SK-MEL-5 (cell line): ENCODE measurements around the gene ZNF25. TPM values are rescaled to one million over a fixed set of nuclear protein-coding genes. Genes with fewer than 3 reads are reported as not detected.
"Not testable (repeated sequence)": the region's sequence is repeated elsewhere in the genome, so short reads cannot be mapped to it uniquely, and the experiment has no call there.

Source experiments
- DNase-seq: peaks from one replicate; pipeline ENCODE4 v3.0.0-alpha.2; 2016; ENCODE audit warnings: low read depth, low spot score
- in situ Hi-C: cut with HindIII; loops from 2 replicates; pipeline ENCODE4 v1.10.0; 2016; ENCODE audit warnings: low sequenced_read_pairs, high pct_unique_total_duplicates, low pct_unique_long_range_greater_than_20kb
- polyA plus RNA-seq, 2 experiments: library from polyadenylated mRNA; depleted of rRNA; stranded (reverse); fragments of >200 nt; gene quantifications; 2 replicates each; pipeline ENCODE4 v1.2.3, GENCODE V29; 2015
- total RNA-seq: library from RNA; depleted of rRNA; stranded (reverse); fragments of >200 nt; shearing (Covaris generic); gene quantifications from 2 replicates; pipeline ENCODE4 v1.2.3, GENCODE V29; 2014; rRNA removed

The ZNF25 gene
- total RNA-seq = 2.9 and 3.5 TPM in 2 replicates
- polyA plus RNA-seq (2015; cell fraction: cytosol; rRNA removed) = 2.0 and 2.8 TPM in 2 replicates
- polyA plus RNA-seq (2015; cell fraction: nucleus; rRNA removed) = 4.7 and 7.6 TPM in 2 replicates

GRCh38 chr10:37976091-37976879 lies at the start of gene ZNF25:
Gene ZNF25, minus strand, starts transcription at chr10:37976647. Its CDS starts 4,925 bp downstream, at chr10:37971722.
- in situ Hi-C loops = no loop called here
- DNase-seq = peak; percentile 96

GRCh38 chr10:38025283-38025682 lies 48.8 kb upstream of the ZNF25 start:
- no peak for DNase-seq
- in situ Hi-C loops = no loop called here

DNA sequence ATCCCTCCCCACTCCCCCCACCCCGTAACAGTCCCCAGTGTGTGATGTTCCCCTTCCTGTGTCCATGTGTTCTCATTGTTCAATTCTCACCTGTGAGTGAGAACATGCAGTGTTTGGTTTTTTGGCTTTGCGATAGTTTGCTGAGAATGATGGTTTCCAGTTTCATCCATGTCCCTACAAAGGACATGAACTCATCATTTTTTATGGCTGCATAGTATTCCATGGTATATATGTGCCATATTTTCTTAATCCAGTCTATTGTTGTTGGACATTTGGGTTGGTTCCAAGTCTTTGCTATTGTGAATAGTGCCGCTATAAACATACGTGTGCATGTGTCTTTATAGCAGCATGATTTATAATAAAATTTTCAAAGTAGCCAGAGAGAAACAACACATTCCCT lies 42.7 kb upstream of the ZNF25 start:
- DNase-seq, in situ Hi-C loops: not testable (repeated sequence)

DNA sequence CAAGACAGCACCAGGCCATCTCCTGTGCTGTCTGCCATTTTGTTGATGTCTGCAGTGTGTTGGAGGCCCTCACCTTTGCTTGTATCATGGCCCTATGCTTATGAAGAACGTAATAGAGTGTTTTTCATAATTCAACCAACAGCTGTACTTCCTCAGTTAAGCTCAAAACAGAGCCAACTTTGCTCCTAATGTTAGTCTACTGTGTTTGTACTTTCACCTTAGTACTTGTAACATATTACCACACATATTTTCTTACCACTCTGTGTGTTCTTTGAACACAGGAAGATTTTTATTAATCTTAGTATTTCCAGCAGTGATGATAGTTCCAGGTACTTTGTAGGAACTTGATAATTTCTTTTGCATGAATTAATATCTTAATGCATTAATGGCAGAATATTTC lies 39.9 kb upstream of the ZNF25 start:
- in situ Hi-C loops = no loop called here
- DNase-seq = no peak

DNA sequence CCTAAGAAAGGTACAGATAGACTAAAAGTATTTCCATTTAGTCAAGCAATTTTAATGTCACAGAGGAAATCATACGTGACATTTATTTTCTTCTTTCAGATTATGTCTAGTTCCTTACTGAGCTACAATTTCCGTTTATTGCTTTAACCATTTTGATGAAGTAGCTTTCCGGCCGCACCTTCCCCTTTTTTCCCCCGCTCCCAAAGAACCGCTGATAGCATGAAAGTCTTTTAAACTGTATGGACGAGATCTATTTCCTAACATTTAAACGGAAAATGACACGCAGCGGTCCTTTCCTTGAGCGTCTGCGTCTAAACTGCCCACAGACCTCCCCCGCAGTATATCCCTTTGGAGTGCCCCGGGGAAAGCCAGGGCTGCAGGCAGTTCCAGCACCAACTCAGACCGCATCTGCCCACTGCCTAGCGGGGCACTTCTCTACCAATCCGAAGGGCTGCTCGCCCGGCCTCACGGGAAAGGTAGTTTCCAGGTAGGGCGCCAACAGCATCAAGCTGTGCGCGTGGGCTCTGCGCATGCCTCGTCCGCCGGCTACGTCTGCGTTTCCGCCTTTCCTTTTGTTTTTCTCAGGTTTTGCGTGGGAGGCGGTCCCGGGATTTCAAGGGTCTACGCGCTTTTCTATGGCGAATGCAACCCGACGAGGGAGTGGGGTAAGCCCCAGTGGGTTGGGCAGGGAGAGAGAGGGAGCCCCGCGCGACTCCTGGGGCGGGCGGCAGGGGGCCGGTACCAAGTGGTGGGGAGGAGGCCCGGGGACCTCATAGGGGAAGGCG lies 33.9 kb upstream of the ZNF25 start, which contains the start of gene ZNF33A:
Gene ZNF33A, plus strand, starts transcription at position 557 of the 785 bp plus-strand sequence. CDS start 1,667 bp downstream, outside the sequence.
- DNase-seq = peak; percentile 84
- in situ Hi-C loops = no loop called here

DNA sequence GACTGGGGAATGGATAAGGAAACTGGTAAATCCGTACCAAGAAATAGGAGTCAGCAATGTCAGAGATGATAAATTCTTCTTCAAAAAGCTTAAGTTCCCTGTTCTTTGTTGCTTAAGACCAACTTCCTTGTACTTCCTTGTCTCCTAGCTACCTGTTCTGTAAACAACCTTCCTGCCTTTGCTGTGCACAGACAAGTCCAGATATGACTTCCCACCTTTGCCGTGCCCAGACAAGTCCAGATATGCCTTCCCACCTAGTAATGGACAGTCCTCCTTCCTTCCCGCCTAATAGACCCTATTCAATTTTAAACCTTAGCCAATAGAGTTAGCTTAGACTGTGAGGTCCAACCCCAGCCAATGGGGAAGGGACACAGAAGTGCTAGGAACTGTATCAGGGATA lies 31.5 kb upstream of the ZNF25 start:
- in situ Hi-C loops = no loop called here
- DNase-seq = no peak

DNA sequence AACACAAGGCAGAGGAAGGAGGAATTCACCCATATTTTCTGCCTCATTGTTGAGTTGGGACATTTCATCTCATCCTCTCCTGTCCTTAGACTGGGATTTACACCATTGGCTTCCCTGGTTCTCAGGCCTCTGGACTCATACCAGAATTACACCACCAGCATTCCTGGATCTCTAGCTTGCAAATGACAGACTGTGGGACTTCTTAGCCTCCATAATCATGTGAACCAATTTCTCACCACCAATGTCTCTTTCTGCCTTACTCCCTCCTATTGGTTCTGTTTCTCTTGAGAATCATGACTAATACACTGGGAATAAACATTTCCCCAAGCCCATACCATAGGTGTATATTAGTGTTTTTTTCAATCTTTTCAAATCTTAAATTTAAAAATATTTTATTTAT lies 31.1 kb upstream of the ZNF25 start:
- DNase-seq = no peak
- in situ Hi-C loops = no loop called here

GRCh38 chr10:38003588-38003987 lies 27.1 kb upstream of the ZNF25 start:
- in situ Hi-C loops = no loop called here
- no peak for DNase-seq

DNA sequence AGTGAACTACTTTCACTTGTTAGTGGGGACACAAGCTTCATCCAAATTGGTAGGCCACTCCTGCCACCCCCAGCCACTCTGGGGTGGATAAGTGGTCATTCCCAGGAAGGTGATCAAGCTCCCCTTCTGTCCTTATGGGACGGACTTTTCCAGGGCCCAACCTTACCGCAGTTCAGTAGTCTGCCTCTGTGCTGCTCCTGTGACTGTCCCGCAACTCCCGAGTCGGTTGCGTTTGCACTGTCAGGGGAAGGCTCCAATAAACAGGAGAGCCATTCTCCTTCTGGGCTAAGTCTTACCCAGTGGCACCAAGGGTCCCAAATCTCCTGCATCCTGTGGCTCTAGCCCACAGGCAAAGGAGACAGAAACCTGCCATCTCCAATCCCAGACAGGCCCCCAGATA lies 26.6 kb upstream of the ZNF25 start:
- in situ Hi-C loops = no loop called here
- no peak for DNase-seq

DNA sequence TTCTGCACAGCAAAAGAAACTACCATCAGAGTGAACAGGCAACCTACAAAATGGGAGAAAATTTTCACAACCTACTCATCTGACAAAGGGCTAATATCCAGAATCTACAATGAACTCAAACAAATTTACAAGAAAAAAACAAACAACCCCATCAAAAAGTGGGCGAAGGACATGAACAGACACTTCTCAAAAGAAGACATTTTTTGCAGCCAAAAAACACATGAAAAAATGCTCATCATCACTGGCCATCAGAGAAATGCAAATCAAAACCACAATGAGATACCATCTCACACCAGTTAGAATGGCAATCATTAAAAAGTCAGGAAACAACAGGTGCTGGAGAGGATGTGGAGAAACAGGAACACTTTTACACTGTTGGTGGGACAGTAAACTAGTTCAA lies 24.0 kb upstream of the ZNF25 start:
- DNase-seq, in situ Hi-C loops: not testable (repeated sequence)

- in situ Hi-C loops, DNase-seq: not testable (repeated sequence)
These were observed 22.5 kb upstream of the ZNF25 start for GRCh38 chr10:37998920-37999319.

GRCh38 chr10:37992083-37992482 lies 15.6 kb upstream of the ZNF25 start:
- in situ Hi-C loops = no loop called here
- peak; percentile 20 for DNase-seq

DNA sequence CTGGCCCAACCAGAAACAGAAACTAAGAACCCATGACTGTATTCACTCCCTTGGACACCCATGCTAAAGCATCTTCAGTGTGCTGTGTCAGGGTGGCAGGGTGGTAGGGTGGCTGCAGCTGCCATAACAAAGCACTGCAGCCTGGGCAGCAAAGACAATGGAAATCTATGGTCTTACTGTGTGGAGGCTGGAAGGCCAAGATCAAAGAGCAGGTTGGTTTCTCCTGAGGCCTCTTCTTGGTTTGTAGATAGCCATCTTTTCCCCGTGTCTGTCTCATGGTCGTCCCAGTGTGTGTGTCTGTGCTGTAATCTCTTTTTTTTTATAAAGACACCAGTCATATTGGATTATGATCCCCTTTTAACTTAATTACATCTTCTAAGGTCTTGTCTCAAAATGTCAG lies 15.2 kb upstream of the ZNF25 start:
- in situ Hi-C loops = no loop called here
- DNase-seq = no peak

GRCh38 chr10:37976880-37977203 lies 395 bp upstream of the ZNF25 start:
- in situ Hi-C loops = no loop called here
- no peak for DNase-seq

- in situ Hi-C loops = no loop called here
These were observed 951 bp downstream of the ZNF25 start for GRCh38 chr10:37975401-37975991.

DNA sequence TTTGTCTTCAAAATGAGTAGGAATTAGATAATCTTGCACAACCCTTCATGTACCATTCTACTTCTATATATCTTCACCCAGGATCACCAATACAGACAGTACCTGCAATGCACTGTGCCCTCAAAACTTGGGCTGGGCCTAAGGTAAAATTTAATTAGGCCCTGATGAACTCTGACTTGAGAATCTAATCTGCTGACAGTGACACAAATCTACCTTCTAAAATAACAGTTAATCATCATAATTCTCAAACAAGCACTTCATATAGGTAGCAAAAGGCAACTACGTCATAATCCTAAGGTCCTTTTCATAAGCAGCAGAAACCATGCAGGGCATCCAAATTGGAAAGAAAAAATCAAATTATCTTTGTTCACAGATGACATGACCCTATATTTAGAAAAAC lies 4.1 kb downstream of the ZNF25 start:
- in situ Hi-C loops = no loop called here
- no peak for DNase-seq

More at GRCh38 chr10:37975401-37975991, 951 bp downstream of the ZNF25 start:
- no peak for DNase-seq

DNA sequence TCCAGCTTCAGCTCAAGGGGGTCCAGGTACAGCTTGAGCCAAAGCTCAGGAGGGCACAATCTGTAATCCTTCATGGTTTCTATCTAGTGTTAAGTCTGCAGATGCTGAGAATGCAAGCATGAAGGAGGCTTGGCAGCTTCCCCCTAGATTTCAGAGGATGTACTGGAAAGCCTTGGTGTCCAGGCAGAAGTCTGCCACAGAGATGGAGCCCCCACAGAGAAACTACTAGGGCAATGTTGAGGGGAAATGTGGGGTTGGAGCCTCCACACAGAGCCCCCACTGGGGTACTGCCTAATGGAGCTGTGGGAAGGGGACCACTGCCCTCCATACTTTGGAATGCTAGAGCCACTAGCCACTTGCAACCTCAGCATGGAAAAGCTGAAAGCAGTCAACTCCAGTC lies 11.4 kb downstream of the ZNF25 start:
- DNase-seq = no peak
- in situ Hi-C loops = no loop called here

DNA sequence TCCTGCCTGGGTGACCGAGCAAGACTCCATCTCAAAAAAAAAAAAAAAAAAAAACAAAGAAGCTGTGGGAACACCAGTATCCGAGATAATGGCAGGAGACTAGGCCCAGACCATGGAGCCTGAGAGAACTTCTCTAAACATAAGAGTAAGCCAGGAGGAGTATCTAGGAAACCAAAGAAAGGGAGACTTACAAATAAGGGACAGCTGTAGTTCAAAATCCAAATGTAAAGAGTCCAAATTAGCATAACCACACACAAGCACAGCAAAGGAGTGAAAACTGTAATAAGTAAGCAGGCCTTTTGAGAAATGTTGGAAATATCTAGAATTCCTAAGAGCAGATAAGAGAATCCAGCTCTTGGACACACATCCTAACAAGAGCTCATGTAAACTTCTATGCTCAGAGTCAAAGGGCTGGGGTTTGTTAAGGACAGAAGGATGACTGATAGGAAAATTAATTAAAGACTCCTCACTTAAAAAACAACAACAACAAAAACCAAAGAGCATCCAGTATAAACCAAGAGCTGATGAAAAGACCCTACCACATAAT lies 15.8 kb downstream of the ZNF25 start:
- in situ Hi-C loops = no loop called here
- no peak for DNase-seq
